Head of caudate nucleus (tissue), 42 donors: ENCODE results near the gene PARD3.

Experiments
- DNase-seq, 42 donors: peaks; one replicate each; pipeline versions ENCODE4 v3.0.0 to v3.0.0-alpha.2; 2020 to 2021; ENCODE audit warnings: mixed read lengths in 7 of 42
- intact Hi-C: fragments of 100-400 bp; cut with DNase I; formaldehyde crosslinking; loops from one replicate; pipeline ENCODE4 v1.15.0; 2022

The PARD3 gene

DNA sequence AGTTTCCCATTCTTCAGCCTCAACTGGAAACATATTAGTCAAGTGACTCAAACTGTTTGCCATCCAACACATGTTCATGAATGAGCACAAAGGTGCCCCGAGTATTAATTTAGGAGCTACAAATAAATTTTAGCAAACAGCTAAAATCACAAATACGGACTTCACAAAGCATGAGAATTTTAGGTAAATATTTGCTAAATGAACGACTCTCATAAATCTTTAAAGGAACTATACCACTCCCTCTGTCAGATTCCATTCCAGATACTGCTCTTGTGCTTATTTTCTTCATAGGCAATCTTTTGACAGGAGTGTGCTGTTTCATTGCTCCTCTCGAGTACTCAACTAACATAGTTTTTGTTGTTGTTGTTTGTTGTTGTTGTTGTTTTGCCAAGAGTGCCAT is 330.9 kb downstream of the PARD3 start:
- DNase-seq, result no peak
- intact Hi-C loops, result no loop called here

DNA sequence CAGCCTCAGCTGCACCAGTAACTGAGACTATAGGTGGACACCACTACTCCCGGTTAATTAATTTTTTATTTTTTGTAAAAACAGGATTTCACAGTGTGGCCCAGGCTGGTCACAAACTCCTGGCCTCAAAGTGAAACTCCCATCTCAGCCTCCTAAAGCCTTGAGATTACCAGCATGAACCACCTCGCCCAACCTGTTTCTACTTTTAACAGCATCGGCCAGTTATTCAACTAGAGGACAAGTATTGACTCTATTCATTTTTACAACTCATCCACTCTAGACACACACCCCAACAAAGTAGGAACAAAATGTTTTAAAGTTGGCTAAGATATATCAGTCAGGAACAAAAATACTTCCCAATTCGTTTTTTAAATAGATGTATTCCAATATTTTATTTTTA is 334.8 kb downstream of the PARD3 start:
- intact Hi-C loops, result no loop called here
- no peak for DNase-seq

DNA sequence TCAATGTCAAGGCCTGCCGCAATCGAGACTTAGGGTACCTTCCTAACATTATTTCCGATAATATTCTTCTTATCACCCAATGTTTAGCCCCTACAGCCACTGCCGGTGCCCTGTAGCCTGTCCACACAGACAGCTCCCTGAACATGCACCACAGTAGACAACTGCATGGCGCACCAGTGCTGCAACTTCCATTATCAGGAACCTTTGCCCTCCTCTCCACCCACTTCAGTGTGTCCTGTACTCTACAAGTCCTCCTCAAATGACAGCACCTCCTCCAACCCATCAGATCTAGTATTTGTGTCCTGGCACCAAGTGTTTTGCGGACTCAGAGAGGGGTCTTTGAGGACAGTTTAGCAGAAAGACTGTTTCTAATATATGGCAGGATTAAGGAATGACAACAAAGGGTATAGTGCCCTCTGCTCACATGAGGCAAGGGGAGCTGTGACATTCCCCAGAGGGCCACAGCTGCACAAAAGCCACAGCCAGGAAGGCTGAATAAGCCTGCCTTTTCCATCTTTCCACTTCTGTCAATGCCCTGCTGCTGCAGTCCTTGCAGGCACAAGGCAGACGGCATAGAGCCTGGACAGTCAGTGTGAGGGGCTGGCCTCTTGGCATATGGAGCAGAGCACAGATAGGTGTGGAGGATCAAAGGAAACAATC is 335.4 kb downstream of the PARD3 start:
- intact Hi-C loops, result no loop called here

GRCh38 chr10:34477249-34477648 is 337.8 kb downstream of the PARD3 start:
- no peak for DNase-seq
- intact Hi-C loops, result no loop called here

More for the DNA sequence above, 335.4 kb downstream of the PARD3 start:
- DNase-seq, result no peak

- intact Hi-C loops, result no loop called here
- no peak for DNase-seq
Observed at GRCh38 chr10:34476608-34477007, 338.5 kb downstream of the PARD3 start.

- no peak for DNase-seq
Observed at GRCh38 chr10:34475786-34476185, 339.3 kb downstream of the PARD3 start.

GRCh38 chr10:34475274-34475646 is 339.8 kb downstream of the PARD3 start:
- intact Hi-C loops, result no loop called here
- no peak for DNase-seq

More at GRCh38 chr10:34475786-34476185, 339.3 kb downstream of the PARD3 start:
- intact Hi-C loops, result no loop called here

- intact Hi-C loops, result no loop called here
- no peak for DNase-seq
Observed at GRCh38 chr10:34474555-34475273, 340.4 kb downstream of the PARD3 start.

GRCh38 chr10:34474009-34474376 is 341.1 kb downstream of the PARD3 start:
- DNase-seq, result no peak
- intact Hi-C loops, result no loop called here

DNA sequence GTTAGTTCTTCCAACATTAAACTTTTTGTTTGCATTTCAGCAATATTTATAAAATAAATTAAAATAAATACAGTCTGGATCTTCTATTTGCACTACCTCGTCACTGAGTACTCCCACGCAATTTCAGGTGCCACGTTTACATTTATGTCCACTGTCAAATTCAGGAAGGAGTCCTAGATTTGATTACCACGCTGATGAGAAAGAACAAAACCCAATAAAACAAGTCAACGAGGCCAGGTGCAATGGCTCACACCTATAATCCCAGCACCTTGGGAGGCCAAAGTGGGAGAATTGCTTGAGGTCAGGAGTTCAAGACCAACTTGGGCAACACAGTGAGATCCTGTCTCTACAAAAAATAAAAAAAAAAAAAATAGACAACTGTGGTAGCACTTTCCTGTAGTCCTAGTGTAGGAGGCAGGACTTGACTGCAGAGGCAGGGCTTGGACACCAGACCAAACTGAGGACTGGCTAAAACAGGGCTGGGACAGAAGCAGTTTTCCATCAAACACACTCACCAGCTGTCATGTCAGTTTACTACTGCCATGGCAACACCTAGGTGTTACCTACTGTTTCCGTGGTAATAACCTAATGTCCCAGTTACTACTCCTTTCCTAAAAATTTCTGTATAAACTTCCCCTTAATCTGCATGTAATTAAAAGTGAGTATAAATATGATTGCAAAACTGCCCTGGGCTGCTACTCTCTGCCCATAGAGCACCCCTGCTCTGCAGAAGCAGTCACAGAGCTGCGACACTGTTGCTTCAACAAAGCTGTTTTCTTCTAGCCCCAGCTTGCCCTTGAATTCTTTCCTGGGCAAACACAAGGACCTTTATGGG is 341.7 kb downstream of the PARD3 start:
- no peak for DNase-seq
- intact Hi-C loops, result no loop called here

DNA sequence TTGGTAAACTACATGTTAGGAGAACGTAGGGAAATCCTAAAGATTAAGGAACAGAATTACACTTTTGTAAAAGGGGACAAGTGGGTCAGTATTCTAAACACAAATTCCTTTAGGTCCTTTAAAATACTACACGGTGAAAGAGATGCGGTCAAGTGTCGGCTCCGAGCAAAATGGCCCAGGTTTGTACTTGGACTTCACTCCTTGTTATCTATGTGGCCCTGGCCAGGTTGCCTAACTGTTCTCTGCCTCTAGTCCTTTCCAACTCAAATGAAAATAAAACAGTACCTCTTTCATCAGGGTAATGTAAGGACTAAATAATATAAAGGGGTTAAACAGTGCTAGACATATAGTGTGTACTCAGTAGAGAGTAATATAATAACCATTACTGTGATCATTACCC is 344.8 kb downstream of the PARD3 start:
- intact Hi-C loops, result no loop called here
- DNase-seq, result no peak

DNA sequence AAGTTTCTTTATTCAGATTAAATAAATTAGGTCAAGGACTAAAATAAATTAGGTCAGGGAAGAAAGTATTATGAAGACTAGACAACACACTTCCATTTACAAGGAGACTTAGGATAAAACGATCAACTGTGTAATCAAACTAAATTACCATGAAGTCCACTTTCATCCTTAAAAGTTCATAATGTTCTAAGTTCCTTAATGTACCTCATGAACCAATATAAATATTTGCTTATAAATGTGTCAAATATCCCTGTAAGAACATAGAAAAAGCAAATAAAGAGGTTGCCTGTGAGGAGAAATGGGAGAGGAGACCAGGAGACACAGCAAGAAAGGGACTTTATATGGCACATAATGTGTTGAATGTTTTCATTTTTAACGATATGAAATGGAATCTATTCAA is 345.6 kb downstream of the PARD3 start:
- intact Hi-C loops, result no loop called here

GRCh38 chr10:34467902-34468301 is 347.2 kb downstream of the PARD3 start:
- intact Hi-C loops, result no loop called here
- DNase-seq, result no peak

More for the DNA sequence above, 345.6 kb downstream of the PARD3 start:
- DNase-seq, result no peak

DNA sequence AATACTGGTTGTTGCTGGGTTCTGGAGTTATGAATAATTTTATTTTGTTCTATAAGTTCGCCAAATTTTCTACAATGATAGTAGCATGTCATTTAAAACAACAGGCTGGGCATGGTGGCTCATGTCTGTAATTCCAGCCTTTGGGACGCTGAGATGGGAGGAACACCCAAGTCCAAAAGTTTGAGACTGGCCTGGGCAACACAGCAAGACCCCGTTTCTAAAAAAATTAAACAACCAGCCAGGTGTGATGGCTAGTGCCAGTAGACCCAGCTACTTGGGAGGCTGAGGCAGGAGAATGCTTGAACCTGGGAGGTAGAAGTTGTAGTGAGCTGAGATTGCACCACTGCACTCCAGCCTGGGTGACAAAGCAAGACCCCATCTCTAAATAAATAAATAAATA is 347.7 kb downstream of the PARD3 start:
- intact Hi-C loops, result no loop called here
- no peak for DNase-seq

- DNase-seq, result no peak
- intact Hi-C loops, result no loop called here
Observed at GRCh38 chr10:34465678-34466077, 349.4 kb downstream of the PARD3 start.

DNA sequence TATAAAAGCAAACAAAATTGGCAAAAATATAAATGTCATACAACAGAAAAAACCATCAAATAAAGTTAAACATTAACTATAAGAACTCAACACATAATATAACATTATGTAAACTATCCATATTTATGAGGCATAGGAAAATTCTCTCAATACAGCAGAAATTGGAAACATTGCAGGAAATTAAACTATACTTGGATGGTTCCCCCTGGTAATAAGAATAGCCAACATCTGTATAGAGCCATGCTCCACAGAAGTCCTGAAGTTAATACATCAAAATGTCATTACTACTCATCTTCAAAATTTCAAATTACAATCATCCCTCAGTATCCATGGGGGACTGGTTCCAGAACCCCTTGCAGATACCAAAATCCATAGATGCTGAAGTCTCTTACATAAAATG is 350.5 kb downstream of the PARD3 start:
- DNase-seq, result no peak
- intact Hi-C loops, result no loop called here

- intact Hi-C loops, result no loop called here
- no peak for DNase-seq
Observed at GRCh38 chr10:34464000-34464399, 351.1 kb downstream of the PARD3 start.

DNA sequence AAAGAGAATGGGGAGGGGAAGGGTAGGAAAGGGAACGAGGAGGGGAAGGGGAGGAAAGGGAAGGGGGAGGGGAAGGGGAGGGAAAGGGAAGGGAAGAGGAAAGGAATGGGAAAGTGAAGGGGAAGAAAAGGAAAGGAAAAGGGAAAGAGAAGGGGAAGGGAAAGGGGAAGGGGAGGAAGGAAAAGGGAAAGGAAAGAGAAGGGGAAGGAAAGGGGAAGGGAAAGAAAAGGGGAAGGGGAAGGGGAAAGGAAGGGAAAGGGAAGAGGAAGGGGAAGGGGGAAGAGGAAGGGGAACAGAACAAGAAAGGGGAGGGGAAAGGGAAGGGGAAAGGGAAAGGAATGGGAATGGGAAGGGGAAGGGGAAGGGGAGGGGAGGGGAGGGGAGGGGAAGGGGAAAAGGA is 352.1 kb downstream of the PARD3 start:
- intact Hi-C loops, result no loop called here
- DNase-seq, result no peak

GRCh38 chr10:34462056-34462455 is 353.0 kb downstream of the PARD3 start:
- intact Hi-C loops, result no loop called here
- DNase-seq, result no peak

- DNase-seq, result no peak
- intact Hi-C loops, result no loop called here
Observed at GRCh38 chr10:34454590-34455261, 360.4 kb downstream of the PARD3 start.
